Vagina (tissue), 2 donors: ENCODE results near the gene CYP1B1. TPM values are rescaled to one million over a fixed set of nuclear protein-coding genes. Genes with fewer than 3 reads are reported as not detected.

Experiments used
- DNase-seq, 2 donors: peaks; one replicate each; pipeline ENCODE4 v3.0.0-alpha.2; 2017; ENCODE audit errors: extremely low spot score in 2 of 2
- H3K27ac ChIP-seq: fragments of 200-600 bp; sonication (generic); one replicate; pipeline ENCODE4 v1.5.1; 2019
- H3K27me3 ChIP-seq: fragments of 200-600 bp; sonication (generic); one replicate; pipeline ENCODE4 v1.5.1; 2019
- H3K36me3 ChIP-seq, 2 donors: fragments of 200-600 bp; sonication (generic); one replicate each; pipeline ENCODE4 v1.5.1; 2017 to 2019
- H3K4me1 ChIP-seq: fragments of 200-600 bp; sonication (generic); one replicate; pipeline ENCODE4 v1.5.1; 2019
- H3K4me3 ChIP-seq, 2 donors: fragments of 200-600 bp; sonication (generic); 1 replicate in 1 of 2; 2 replicates in 1 of 2; pipeline ENCODE4 v1.5.1; 2016 to 2019
- H3K9me3 ChIP-seq: fragments of 200-600 bp; sonication (generic); one replicate; pipeline ENCODE4 v1.5.1; 2019
- POLR2A ChIP-seq, 2 donors: fragments of 450-650 bp; IDR thresholded peaks; one replicate each; pipeline ENCODE4 v1.6.1; 2017; ENCODE audit warnings: antibody characterized with exemption in 2 of 2, mild to moderate bottlenecking in 2 of 2, moderate library complexity in 2 of 2
- POLR2AphosphoS5 ChIP-seq, 2 donors: sonication (generic); formaldehyde crosslinking; IDR thresholded peaks; one replicate each; pipeline ENCODE4 v1.9.0; 2017; ENCODE audit warnings: antibody characterized with exemption in 2 of 2, mild to moderate bottlenecking in 2 of 2, low read depth in 1 of 2; ENCODE audit not compliant: insufficient read depth in 1 of 2
- intact Hi-C: fragments of 100-400 bp; cut with DNase I; formaldehyde crosslinking; loops from one replicate; pipeline ENCODE4 v1.15.1; 2023
- total RNA-seq: library from RNA; depleted of rRNA; stranded (reverse); fragments of >200 nt; gene quantifications from one replicate; pipeline ENCODE4 v1.2.3, GENCODE V29; 2016
- TF ChIP-seq, protein P1 (sequence below), 3 experiments: fragments of 450-650 bp in 2 of 3; fragments of 200-600 bp in 1 of 3; sonication (generic) in 1 of 3; IDR thresholded peaks; one replicate each; pipeline ENCODE4 v1.5.1; 2017 to 2019; ENCODE audit warnings: antibody characterized with exemption in 3 of 3, mild to moderate bottlenecking in 2 of 3, moderate library complexity in 2 of 3

The CYP1B1 gene
- total RNA-seq, 1 donor from 2014 or later, result 88.9 TPM

DNA sequence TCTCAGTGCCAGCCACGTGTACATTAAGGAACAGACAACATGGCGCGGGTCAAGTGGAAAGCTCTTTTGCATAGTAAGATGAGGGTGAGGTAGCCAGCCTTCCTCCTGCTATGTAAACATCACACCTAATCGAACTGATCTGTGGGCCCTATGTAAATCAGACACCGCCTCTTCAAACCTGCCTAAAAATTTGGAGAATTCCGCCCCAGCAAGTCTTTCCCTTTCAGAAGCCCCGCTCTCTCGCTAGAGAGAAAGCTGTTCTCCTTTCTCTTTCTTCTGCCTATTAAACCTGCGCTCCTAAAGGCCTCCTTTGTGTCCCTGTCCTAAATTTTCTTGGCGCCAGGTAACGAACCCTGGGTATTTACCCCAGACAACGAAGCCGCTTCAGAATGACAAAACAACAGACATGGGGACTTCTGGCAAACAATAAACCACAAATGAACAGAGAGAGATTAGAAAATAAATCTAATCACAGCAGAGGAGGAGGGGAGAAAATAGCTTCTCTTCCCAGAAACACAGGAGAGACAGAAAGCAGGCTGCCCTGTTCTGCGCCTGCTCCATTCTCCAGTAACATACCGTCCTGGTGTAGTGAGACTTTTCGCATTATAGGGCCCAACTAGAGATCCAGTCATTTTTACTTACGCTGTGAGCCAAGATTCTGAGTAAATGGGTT lies 31.9 kb upstream of the CYP1B1 start:
- intact Hi-C loops, result no loop called here
- TF ChIP-seq, protein P1, sequence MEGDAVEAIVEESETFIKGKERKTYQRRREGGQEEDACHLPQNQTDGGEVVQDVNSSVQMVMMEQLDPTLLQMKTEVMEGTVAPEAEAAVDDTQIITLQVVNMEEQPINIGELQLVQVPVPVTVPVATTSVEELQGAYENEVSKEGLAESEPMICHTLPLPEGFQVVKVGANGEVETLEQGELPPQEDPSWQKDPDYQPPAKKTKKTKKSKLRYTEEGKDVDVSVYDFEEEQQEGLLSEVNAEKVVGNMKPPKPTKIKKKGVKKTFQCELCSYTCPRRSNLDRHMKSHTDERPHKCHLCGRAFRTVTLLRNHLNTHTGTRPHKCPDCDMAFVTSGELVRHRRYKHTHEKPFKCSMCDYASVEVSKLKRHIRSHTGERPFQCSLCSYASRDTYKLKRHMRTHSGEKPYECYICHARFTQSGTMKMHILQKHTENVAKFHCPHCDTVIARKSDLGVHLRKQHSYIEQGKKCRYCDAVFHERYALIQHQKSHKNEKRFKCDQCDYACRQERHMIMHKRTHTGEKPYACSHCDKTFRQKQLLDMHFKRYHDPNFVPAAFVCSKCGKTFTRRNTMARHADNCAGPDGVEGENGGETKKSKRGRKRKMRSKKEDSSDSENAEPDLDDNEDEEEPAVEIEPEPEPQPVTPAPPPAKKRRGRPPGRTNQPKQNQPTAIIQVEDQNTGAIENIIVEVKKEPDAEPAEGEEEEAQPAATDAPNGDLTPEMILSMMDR (IDR thresholded peaks at IDR 0.05), result no peak
- TF ChIP-seq POLR2AphosphoS5 (IDR thresholded peaks at IDR 0.05; ENCODE audit: insufficient read depth in 1 of 2, low read depth in 1 of 2) (no peak), POLR2A (IDR thresholded peaks at IDR 0.05) (no peak)
- peaks cover 26% of the 10 kb centered on the region for H3K4me1 ChIP-seq

DNA sequence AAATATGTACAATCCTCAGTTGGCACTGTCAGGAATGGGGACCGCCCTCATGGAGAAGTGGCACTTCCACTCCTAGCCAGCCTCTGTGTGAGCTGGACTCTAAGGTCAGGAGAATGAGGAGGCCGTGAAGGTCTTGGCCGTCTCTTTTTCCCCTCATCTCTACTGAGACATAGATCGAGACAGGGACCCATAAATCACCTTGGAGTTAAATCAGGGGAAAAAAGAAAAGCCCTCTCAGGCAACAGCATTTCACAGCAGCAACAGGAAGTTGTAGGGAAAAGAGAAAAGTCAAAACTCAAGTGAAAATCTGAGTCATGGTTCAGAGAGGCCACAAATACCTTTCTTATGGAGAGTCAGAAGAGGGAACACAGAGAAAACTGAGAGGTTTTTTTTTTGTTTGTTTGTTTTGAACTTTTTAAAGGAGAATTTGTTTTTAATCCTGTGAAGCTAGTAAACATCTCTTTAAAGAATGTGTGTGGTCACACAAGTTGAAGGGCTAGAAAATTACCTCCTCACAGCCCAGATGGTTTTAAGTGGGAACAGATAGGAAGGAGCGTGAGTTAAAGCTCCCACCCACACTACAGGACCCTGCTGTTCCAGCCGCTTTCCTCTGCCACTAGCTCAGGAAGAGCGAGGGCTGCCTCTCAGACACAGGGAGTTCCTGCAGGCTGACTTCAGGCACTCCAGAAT lies 30.6 kb upstream of the CYP1B1 start:
- Histone ChIP-seq H3K4me3 (no peak overlapping the region), H3K36me3 (no peaks in the 10 kb centered on the region), H3K4me1 (peaks cover 26% of the 10 kb centered on the region), H3K27me3 (no peaks in the 10 kb centered on the region), H3K27ac (peak overlapping the region; percentile 74), H3K9me3 (no peaks in the 10 kb centered on the region)
- DNase-seq, result no peak
- intact Hi-C loops, result no loop called here
- TF ChIP-seq POLR2AphosphoS5 (IDR thresholded peaks at IDR 0.05; ENCODE audit: insufficient read depth in 1 of 2, low read depth in 1 of 2) (peak in 1 of 2 donors; percentile 27), POLR2A (IDR thresholded peaks at IDR 0.05) (no peak)
- TF ChIP-seq, protein P1 (IDR thresholded peaks at IDR 0.05), result no peak

More for the DNA sequence above, 31.9 kb upstream of the CYP1B1 start:
- Histone ChIP-seq H3K4me3 (no peak overlapping the region), H3K9me3 (no peaks in the 10 kb centered on the region), H3K27me3 (no peaks in the 10 kb centered on the region), H3K27ac (peak overlapping the region; percentile 74), H3K36me3 (no peaks in the 10 kb centered on the region)
- DNase-seq, result no peak

DNA sequence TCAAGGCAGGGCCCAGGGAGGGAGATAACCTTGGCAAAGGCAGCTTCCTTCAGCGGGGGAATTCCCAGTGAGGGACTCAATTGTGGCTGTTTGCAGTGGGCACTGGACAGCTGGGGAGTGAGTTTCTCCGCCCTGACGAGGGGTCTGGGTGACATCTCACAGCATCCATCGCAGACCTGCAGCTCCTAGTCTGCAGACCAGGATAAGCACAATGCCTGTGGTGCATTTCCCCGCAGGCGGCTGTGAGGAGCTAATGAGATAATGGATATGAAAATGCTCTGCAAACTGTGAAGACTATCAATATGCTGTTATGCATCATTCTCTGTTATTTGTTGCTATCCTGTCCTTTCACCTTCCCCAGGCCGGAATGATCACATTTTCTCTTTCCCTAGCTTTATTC lies 30.0 kb upstream of the CYP1B1 start:
- no peak overlapping the region for H3K4me3 ChIP-seq
- intact Hi-C loops, result no loop called here
- TF ChIP-seq POLR2A (IDR thresholded peaks at IDR 0.05), result no peak
- TF ChIP-seq, protein P1 (IDR thresholded peaks at IDR 0.05), result no peak
- no peak for TF ChIP-seq POLR2AphosphoS5 (IDR thresholded peaks at IDR 0.05; ENCODE audit: insufficient read depth in 1 of 2, low read depth in 1 of 2)
- no peak for DNase-seq
- H3K4me1 ChIP-seq, result peaks cover 26% of the 10 kb centered on the region
- H3K36me3 ChIP-seq, result no peaks in the 10 kb centered on the region
- no peaks in the 10 kb centered on the region for H3K27me3 ChIP-seq
- no peaks in the 10 kb centered on the region for H3K9me3 ChIP-seq
- H3K27ac ChIP-seq, result peak overlapping the region; percentile 74

DNA sequence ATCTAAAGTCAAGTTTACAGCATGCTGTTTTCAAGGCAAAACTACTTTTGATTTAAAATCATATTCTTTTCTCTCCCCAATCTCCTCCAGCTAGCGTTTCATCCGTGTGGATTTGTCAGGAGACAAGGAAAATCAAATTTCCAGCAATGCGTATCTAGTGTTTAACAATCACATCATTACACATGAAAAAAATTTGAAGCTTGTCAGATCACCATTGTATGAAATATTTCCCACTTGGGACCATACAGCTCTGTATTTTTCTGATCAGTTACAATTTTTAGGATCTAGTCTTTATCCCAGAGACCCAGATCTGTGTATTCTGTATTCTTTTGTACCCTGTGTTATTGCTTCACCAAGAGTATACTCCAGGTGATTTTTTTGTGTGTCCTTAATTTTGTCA lies 28.6 kb upstream of the CYP1B1 start:
- no peak for DNase-seq
- Histone ChIP-seq H3K27ac (no peak overlapping the region), H3K27me3 (no peaks in the 10 kb centered on the region), H3K36me3 (no peaks in the 10 kb centered on the region), H3K9me3 (no peaks in the 10 kb centered on the region), H3K4me1 (peaks cover 21% of the 10 kb centered on the region), H3K4me3 (no peak overlapping the region)
- intact Hi-C loops, result no loop called here
- TF ChIP-seq POLR2AphosphoS5 (IDR thresholded peaks at IDR 0.05; ENCODE audit: insufficient read depth in 1 of 2, low read depth in 1 of 2) (no peak), POLR2A (IDR thresholded peaks at IDR 0.05) (no peak)
- TF ChIP-seq, protein P1 (IDR thresholded peaks at IDR 0.05), result no peak

DNA sequence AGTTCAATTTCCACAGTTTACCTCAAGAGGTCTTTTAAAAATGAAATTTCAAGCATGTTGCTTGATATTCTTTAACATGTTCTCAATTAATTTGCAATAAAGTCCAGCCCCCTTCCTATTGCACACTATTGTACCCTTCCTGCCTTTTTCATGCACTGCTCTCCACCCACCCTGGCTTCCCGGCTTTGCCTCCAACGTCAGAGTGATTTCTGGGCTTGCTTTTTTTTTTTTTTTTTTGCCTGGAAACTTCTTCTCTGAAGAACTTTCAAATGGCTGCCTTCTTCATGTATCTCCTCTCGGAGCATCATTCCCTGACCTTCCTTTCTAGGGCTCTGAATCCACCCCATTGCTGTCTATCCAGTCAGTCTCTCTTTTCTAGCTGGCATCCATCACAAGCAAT lies 24.4 kb upstream of the CYP1B1 start:
- H3K4me1 ChIP-seq, result peaks cover 37% of the 10 kb centered on the region
- H3K36me3 ChIP-seq, result no peaks in the 10 kb centered on the region
- no peak overlapping the region for H3K4me3 ChIP-seq
- intact Hi-C loops, result no loop called here
- H3K27ac ChIP-seq, result no peak overlapping the region
- H3K27me3 ChIP-seq, result no peaks in the 10 kb centered on the region
- TF ChIP-seq, protein P1 (IDR thresholded peaks at IDR 0.05), result no peak
- TF ChIP-seq POLR2A (IDR thresholded peaks at IDR 0.05) (no peak), POLR2AphosphoS5 (IDR thresholded peaks at IDR 0.05; ENCODE audit: insufficient read depth in 1 of 2, low read depth in 1 of 2) (no peak)
- no peaks in the 10 kb centered on the region for H3K9me3 ChIP-seq
- DNase-seq, result no peak
